Activated CD4-positive, alpha-beta T cell treated with anti-CD3 and anti-CD28 coated beads for 36 hours (primary cell): ENCODE results near the gene TMEM233. TPM values are rescaled to one million over a fixed set of nuclear protein-coding genes. Genes with fewer than 3 reads are reported as not detected.

ENCODE experiments used
- ATAC-seq: fragments of 200-7000 bp; cut with Tn5 transposase; one replicate; pipeline ENCODE4 v1.10.0; 2021; ENCODE audit warnings: mild to moderate bottlenecking, moderate library complexity
- CTCF ChIA-PET: fragments of 350-600 bp; sonication (Branson Sonifier 250); formaldehyde crosslinking; loops from one replicate; lab custom pipeline; 2021; ENCODE audit warnings: antibody characterized with exemption; lab: Charles Lee
- POLR2A ChIA-PET: fragments of 350-600 bp; sonication (Branson Sonifier 250); formaldehyde crosslinking; loops from one replicate; lab custom pipeline; 2021; ENCODE audit warnings: antibody characterized with exemption, inconsistent platforms; lab: Charles Lee
- DNase-seq: peaks from one replicate; pipeline ENCODE4 v3.0.0-alpha.2; 2020
- H3K27ac Mint-ChIP-seq: one replicate; pipeline ENCODE4 v1.8.0; 2021; ENCODE audit warnings: mixed read lengths
- H3K27me3 Mint-ChIP-seq: one replicate; pipeline ENCODE4 v1.8.0; 2021; ENCODE audit warnings: mixed read lengths
- H3K36me3 Mint-ChIP-seq: one replicate; pipeline ENCODE4 v1.8.0; 2021; ENCODE audit warnings: low read depth, mixed read lengths
- H3K4me1 Mint-ChIP-seq: one replicate; pipeline ENCODE4 v1.8.0; 2021; ENCODE audit warnings: mixed read lengths
- H3K4me3 Mint-ChIP-seq: one replicate; pipeline ENCODE4 v1.8.0; 2021; ENCODE audit warnings: mild to moderate bottlenecking, moderate library complexity, mixed read lengths
- H3K9me3 Mint-ChIP-seq: one replicate; pipeline ENCODE4 v1.8.0; 2021; ENCODE audit warnings: low read depth, mixed read lengths
- intact Hi-C, 2 experiments: fragments of 100-400 bp; cut with DNase I in 1 of 2; cut with micrococcal nuclease in 1 of 2; formaldehyde crosslinking; loops; one replicate each; pipeline versions ENCODE4 v1.14.2 to v1.15.1; 2022 to 2024; cut with DNase I, micrococcal nuclease
- total RNA-seq, 2 experiments: library from RNA; stranded (reverse); gene quantifications; one replicate each; pipeline ENCODE4 v1.2.3, GENCODE V29; 2021

TMEM233 gene
- total RNA-seq: not detected

GRCh38 chr12:119593578-119594398, at the start of gene TMEM233:
TSS of gene TMEM233 (plus strand) at chr12:119593774. CDS start at chr12:119593849, 75 bp downstream.
- Mint-ChIP-seq H3K27ac (no peak within 1 kb of the TSS), H3K9me3 (no peaks in the 10 kb centered on the region), H3K27me3 (peaks cover 57% of the 10 kb centered on the region), H3K36me3 (no peaks in the 10 kb centered on the region), H3K4me3 (no peak within 1 kb of the TSS), H3K4me1 (peaks cover 18% of the 10 kb centered on the region)
- no peak for ATAC-seq
- ChIA-PET CTCF (no interaction called here), POLR2A (no interaction called here)
- no peak for DNase-seq
- intact Hi-C loops: no loop called here

- no peaks in the 10 kb centered on the region for H3K4me1 Mint-ChIP-seq
- no peak overlapping the region for H3K4me3 Mint-ChIP-seq
- ATAC-seq: peak; percentile 64
- no peaks in the 10 kb centered on the region for H3K9me3 Mint-ChIP-seq
- H3K27ac Mint-ChIP-seq: no peak overlapping the region
- DNase-seq: peak; percentile 72
- intact Hi-C loops: loop anchor here (1.0 to 5.0 kb wide), 2 partner anchors 101 to 1143 kb away; no protein-coding TSS in a partner anchor
- POLR2A ChIA-PET: interaction anchor here (0.7 kb wide), 1 partner anchor 268 kb away, joined by 3 read pairs; no protein-coding TSS in a partner anchor
- CTCF ChIA-PET: interaction anchor here (0.6 to 6.1 kb wide), 18 partner anchors 10 to 1716 kb away, joined by 3 to 51 read pairs (median 3); no protein-coding TSS in a partner anchor
- H3K27me3 Mint-ChIP-seq: peaks cover 29% of the 10 kb centered on the region
- no peaks in the 10 kb centered on the region for H3K36me3 Mint-ChIP-seq
These were observed 48.6 kb upstream of the TMEM233 start for GRCh38 chr12:119544765-119545625.

- intact Hi-C loops: loop anchor here in 1 of 2 experiments (5.0 kb wide), 1 partner anchor 1144 kb away; no protein-coding TSS in a partner anchor
- Mint-ChIP-seq H3K36me3 (no peaks in the 10 kb centered on the region), H3K9me3 (no peaks in the 10 kb centered on the region), H3K27me3 (peaks cover 27% of the 10 kb centered on the region), H3K4me3 (no peak overlapping the region), H3K4me1 (no peaks in the 10 kb centered on the region), H3K27ac (no peak overlapping the region)
- no peak for ATAC-seq
- ChIA-PET POLR2A (no interaction called here), CTCF (interaction anchor here (0.6 to 6.1 kb wide), 8 partner anchors 9 to 111 kb away, joined by 3 to 51 read pairs (median 4); no protein-coding TSS in a partner anchor)
- no peak for DNase-seq
These were observed 47.2 kb upstream of the TMEM233 start for GRCh38 chr12:119546340-119546739.

GRCh38 chr12:119547001-119547400, 46.6 kb upstream of the TMEM233 start:
- peaks cover 33% of the 10 kb centered on the region for H3K27me3 Mint-ChIP-seq
- H3K36me3 Mint-ChIP-seq: no peaks in the 10 kb centered on the region
- ChIA-PET CTCF (interaction anchor here (0.8 to 6.1 kb wide), 4 partner anchors 10 to 103 kb away, joined by 3 to 51 read pairs (median 5); no protein-coding TSS in a partner anchor), POLR2A (no interaction called here)
- H3K9me3 Mint-ChIP-seq: no peaks in the 10 kb centered on the region
- ATAC-seq (no peak), DNase-seq (no peak)
- H3K27ac Mint-ChIP-seq: no peak overlapping the region
- intact Hi-C loops: loop anchor here in 1 of 2 experiments (5.0 kb wide), 1 partner anchor 1145 kb away; no protein-coding TSS in a partner anchor
- H3K4me3 Mint-ChIP-seq: no peak overlapping the region
- no peaks in the 10 kb centered on the region for H3K4me1 Mint-ChIP-seq

GRCh38 chr12:119556854-119557253, 36.7 kb upstream of the TMEM233 start:
- Mint-ChIP-seq H3K36me3 (no peaks in the 10 kb centered on the region), H3K9me3 (no peaks in the 10 kb centered on the region), H3K4me1 (no peaks in the 10 kb centered on the region), H3K27ac (no peak overlapping the region), H3K4me3 (no peak overlapping the region), H3K27me3 (peaks cover 26% of the 10 kb centered on the region)
- POLR2A ChIA-PET: no interaction called here
- CTCF ChIA-PET: interaction anchor here (1.1 kb wide), 1 partner anchor 10 kb away, joined by 3 read pairs; no protein-coding TSS in a partner anchor
- ATAC-seq: no peak
- intact Hi-C loops: loop anchor here in 1 of 2 experiments (5.0 kb wide), 1 partner anchor 90 kb away; no protein-coding TSS in a partner anchor
- no peak for DNase-seq

- CTCF ChIA-PET: no interaction called here
These were observed 28.2 kb upstream of the TMEM233 start for GRCh38 chr12:119565404-119565803.

GRCh38 chr12:119570771-119571170, 22.8 kb upstream of the TMEM233 start:
- Mint-ChIP-seq H3K27me3 (peaks cover 14% of the 10 kb centered on the region), H3K36me3 (no peaks in the 10 kb centered on the region), H3K4me1 (no peaks in the 10 kb centered on the region), H3K27ac (no peak overlapping the region), H3K4me3 (no peak overlapping the region), H3K9me3 (no peaks in the 10 kb centered on the region)
- ChIA-PET CTCF (interaction anchor here (1.1 kb wide), 1 partner anchor 98 kb away, joined by 3 read pairs; no protein-coding TSS in a partner anchor), POLR2A (no interaction called here)
- no peak for ATAC-seq
- intact Hi-C loops: no loop called here
- no peak for DNase-seq

More at GRCh38 chr12:119565404-119565803, 28.2 kb upstream of the TMEM233 start:
- POLR2A ChIA-PET: no interaction called here
- H3K9me3 Mint-ChIP-seq: no peaks in the 10 kb centered on the region
- intact Hi-C loops: no loop called here
- no peak overlapping the region for H3K4me3 Mint-ChIP-seq
- no peaks in the 10 kb centered on the region for H3K36me3 Mint-ChIP-seq
- H3K4me1 Mint-ChIP-seq: no peaks in the 10 kb centered on the region
- no peak overlapping the region for H3K27ac Mint-ChIP-seq
- DNase-seq: no peak
- H3K27me3 Mint-ChIP-seq: peaks cover 7% of the 10 kb centered on the region
- no peak for ATAC-seq

- H3K36me3 Mint-ChIP-seq: no peaks in the 10 kb centered on the region
- intact Hi-C loops: no loop called here
- H3K9me3 Mint-ChIP-seq: no peaks in the 10 kb centered on the region
- ChIA-PET POLR2A (no interaction called here), CTCF (no interaction called here)
- no peak overlapping the region for H3K27ac Mint-ChIP-seq
- ATAC-seq: no peak
- H3K4me3 Mint-ChIP-seq: no peak overlapping the region
- peaks cover 17% of the 10 kb centered on the region for H3K27me3 Mint-ChIP-seq
- DNase-seq: no peak
- H3K4me1 Mint-ChIP-seq: peaks cover 4% of the 10 kb centered on the region
These were observed 20.5 kb upstream of the TMEM233 start for GRCh38 chr12:119573086-119573485.

GRCh38 chr12:119574255-119574654, 19.3 kb upstream of the TMEM233 start:
- intact Hi-C loops: no loop called here
- ATAC-seq (no peak), DNase-seq (no peak)
- H3K9me3 Mint-ChIP-seq: no peaks in the 10 kb centered on the region
- H3K36me3 Mint-ChIP-seq: no peaks in the 10 kb centered on the region
- no peak overlapping the region for H3K4me3 Mint-ChIP-seq
- peaks cover 7% of the 10 kb centered on the region for H3K4me1 Mint-ChIP-seq
- ChIA-PET CTCF (no interaction called here), POLR2A (no interaction called here)
- peaks cover 16% of the 10 kb centered on the region for H3K27me3 Mint-ChIP-seq
- no peak overlapping the region for H3K27ac Mint-ChIP-seq

- no peaks in the 10 kb centered on the region for H3K9me3 Mint-ChIP-seq
- no peak for ATAC-seq
- no peaks in the 10 kb centered on the region for H3K36me3 Mint-ChIP-seq
- ChIA-PET CTCF (no interaction called here), POLR2A (no interaction called here)
- peaks cover 16% of the 10 kb centered on the region for H3K27me3 Mint-ChIP-seq
- no peak overlapping the region for H3K4me3 Mint-ChIP-seq
- DNase-seq: no peak
- H3K27ac Mint-ChIP-seq: no peak overlapping the region
- intact Hi-C loops: no loop called here
- H3K4me1 Mint-ChIP-seq: peaks cover 7% of the 10 kb centered on the region
These were observed 17.3 kb upstream of the TMEM233 start for GRCh38 chr12:119576118-119576810.
